Calu3 (cell line): ENCODE measurements around the gene CCDC144A. TPM values are rescaled to one million over a fixed set of nuclear protein-coding genes. Genes with fewer than 3 reads are reported as not detected.
"Not testable (repeated sequence)": the region's sequence is repeated elsewhere in the genome, so short reads cannot be mapped to it uniquely, and the experiment has no call there.

ENCODE experiments used
- Bru-seq: library from RNA; stranded (reverse); fragments of 400-500 nt; gene quantifications from one replicate; lab custom pipeline; 2021; lab: Mats Ljungman, UMichigan
- BruChase-seq, 2 experiments: library from RNA; stranded (reverse); fragments of 400-500 nt; gene quantifications; one replicate each; lab custom pipeline; 2021; lab: Mats Ljungman, UMichigan
- BruUV-seq: library from RNA; stranded (reverse); fragments of 400-500 nt; replicated peaks from 2 replicates; lab custom pipeline; 2021; lab: Mats Ljungman, UMichigan
- CTCF ChIA-PET: fragments of 300-600 bp; sonication (Branson Sonifier 250); formaldehyde crosslinking; loops from one replicate; lab custom pipeline; 2022; ENCODE audit warnings: antibody characterized with exemption; lab: Charles Lee
- DNase-seq: peaks from one replicate; pipeline ENCODE4 v3.0.0; 2022
- H3K27ac Mint-ChIP-seq: one replicate; pipeline ENCODE4 v1.8.0; 2022; ENCODE audit warnings: mixed read lengths; ENCODE audit not compliant: unreplicated experiment
- H3K27me3 Mint-ChIP-seq: one replicate; pipeline ENCODE4 v1.8.0; 2022; ENCODE audit warnings: mixed read lengths; ENCODE audit not compliant: unreplicated experiment
- H3K36me3 Mint-ChIP-seq: one replicate; pipeline ENCODE4 v1.8.0; 2022; ENCODE audit warnings: mild to moderate bottlenecking, moderate library complexity, mixed read lengths; ENCODE audit not compliant: insufficient read depth, unreplicated experiment
- H3K4me1 Mint-ChIP-seq: one replicate; pipeline ENCODE4 v1.8.0; 2022; ENCODE audit warnings: mild to moderate bottlenecking, low read depth, mixed read lengths; ENCODE audit not compliant: unreplicated experiment
- H3K4me3 Mint-ChIP-seq: one replicate; pipeline ENCODE4 v1.8.0; 2022; ENCODE audit warnings: mild to moderate bottlenecking, low read depth, moderate library complexity, mixed read lengths; ENCODE audit not compliant: unreplicated experiment
- H3K9me3 Mint-ChIP-seq: one replicate; pipeline ENCODE4 v1.8.0; 2022; ENCODE audit warnings: low read depth, mixed read lengths; ENCODE audit not compliant: unreplicated experiment
- intact Hi-C: fragments of 100-400 bp; cut with micrococcal nuclease; formaldehyde crosslinking; loops from one replicate; pipeline ENCODE4 v1.10.0; 2022; ENCODE audit not compliant: unreplicated experiment
- long read RNA-seq: library from polyadenylated mRNA; stranded (forward); transcript quantifications from one replicate; pipeline ENCODE4 v2.0.0, GENCODE V29; 2022
- total RNA-seq: library from RNA; stranded (reverse); gene quantifications from 2 replicates; pipeline ENCODE4 v1.2.3, GENCODE V29; 2022
- TF ChIP-seq, protein P1 (sequence below): fragments of 200-600 bp; IDR thresholded peaks from one replicate; pipeline ENCODE4 v1.8.0; 2022; ENCODE audit warnings: antibody characterized with exemption; ENCODE audit not compliant: unreplicated experiment

Gene CCDC144A, protein sequence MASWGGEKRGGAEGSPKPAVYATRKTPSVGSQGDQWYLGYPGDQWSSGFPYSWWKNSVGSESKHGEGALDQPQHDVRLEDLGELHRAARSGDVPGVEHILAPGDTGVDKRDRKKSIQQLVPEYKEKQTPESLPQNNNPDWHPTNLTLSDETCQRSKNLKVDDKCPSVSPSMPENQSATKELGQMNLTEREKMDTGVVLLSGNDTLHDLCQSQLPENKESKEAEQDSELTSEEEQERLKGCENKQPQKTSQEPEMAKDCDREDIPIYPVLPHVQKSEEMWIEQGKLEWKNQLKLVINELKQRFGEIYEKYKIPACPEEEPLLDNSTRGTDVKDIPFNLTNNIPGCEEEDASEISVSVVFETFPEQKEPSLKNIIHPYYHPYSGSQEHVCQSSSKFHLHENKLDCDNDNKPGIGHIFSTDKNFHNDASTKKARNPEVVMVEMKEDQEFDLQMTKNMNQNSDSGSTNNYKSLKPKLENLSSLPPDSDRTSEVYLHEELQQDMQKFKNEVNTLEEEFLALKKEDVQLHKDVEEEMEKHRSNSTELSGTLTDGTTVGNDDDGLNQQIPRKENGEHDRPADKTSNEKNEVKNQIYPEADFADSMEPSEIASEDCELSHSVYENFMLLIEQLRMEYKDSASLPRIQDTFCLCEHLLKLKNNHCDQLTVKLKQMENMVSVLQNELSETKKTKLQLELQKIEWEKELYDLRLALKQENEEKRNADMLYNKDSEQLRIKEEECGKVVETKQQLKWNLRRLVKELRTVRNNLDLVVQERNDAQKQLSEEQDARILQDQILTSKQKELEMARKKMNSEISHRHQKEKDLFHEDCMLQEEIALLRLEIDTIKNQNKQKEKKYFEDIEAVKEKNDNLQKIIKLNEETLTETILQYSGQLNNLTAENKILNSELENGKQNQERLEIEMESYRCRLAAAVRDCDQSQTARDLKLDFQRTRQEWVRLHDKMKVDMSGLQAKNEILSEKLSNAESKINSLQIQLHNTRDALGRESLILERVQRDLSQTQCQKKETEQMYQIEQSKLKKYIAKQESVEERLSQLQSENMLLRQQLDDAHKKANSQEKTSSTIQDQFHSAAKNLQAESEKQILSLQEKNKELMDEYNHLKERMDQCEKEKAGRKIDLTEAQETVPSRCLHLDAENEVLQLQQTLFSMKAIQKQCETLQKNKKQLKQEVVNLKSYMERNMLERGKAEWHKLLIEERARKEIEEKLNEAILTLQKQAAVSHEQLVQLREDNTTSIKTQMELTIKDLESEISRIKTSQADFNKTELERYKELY (N-terminal part only)
- 15.9 and 16.8 TPM in 2 replicates for total RNA-seq
- percentile 74 among the genes with signal in this experiment for Bru-seq, nascent RNA
- BruChase-seq, experiment 1, labeled RNA remaining after a 6-hour chase, result percentile 98 among the genes with signal in this experiment
- percentile 95 among the genes with signal in this experiment for BruChase-seq, experiment 2, labeled RNA remaining after a 2-hour chase
- long read RNA-seq, result 0 reads

DNA sequence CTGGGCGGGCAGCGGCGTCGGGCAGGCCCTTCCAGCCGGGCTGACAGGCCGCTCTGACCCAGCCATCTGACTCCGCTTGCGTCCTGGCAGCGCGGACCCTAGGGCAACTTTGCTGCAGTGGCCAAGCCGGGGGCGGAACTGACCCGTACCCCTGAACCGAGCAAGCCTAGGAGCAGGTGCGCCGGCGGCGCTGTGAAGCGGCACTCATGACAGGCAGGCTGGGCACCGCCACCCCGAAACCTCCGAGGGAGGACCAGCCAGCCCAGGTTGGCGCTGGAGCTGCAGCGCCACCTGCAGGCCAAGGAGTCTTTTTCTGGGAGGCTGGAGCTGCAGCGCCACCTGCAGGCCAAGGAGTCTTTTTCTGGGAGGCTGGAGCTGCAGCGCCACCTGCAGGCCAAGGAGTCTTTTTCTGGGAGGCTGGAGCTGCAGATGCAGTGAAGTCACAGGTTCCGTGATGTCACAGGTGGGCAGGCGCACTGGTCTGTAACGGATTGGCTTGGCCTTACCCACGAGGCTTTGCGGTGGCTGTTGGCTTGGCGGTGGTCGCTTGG, at the start of gene CCDC144A:
TSS of gene CCDC144A (plus strand) at position 511 of the 551 bp plus-strand sequence. CDS start 160 bp downstream, outside the sequence.
- not testable (repeated sequence) for DNase-seq

DNA sequence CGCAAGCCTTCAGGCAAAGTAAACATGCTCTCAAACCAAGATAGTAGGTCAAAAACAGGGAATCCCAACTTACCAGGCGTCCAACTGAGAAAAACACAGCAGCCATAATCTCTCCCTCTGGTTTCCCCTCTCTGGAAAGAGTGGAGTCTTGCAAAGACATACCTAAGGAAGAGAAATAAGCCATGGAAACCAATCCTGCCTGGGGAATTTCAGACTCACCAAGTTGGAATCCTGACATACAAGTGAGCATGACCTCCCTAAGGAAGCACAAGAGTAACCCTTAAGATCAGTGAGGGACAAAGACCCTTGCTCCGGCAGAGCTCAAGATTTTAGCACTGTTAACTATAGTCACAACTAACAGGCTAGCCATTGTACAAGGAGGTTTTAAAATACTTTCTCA, 40.5 kb upstream of the CCDC144A start:
- TF ChIP-seq, protein P1, sequence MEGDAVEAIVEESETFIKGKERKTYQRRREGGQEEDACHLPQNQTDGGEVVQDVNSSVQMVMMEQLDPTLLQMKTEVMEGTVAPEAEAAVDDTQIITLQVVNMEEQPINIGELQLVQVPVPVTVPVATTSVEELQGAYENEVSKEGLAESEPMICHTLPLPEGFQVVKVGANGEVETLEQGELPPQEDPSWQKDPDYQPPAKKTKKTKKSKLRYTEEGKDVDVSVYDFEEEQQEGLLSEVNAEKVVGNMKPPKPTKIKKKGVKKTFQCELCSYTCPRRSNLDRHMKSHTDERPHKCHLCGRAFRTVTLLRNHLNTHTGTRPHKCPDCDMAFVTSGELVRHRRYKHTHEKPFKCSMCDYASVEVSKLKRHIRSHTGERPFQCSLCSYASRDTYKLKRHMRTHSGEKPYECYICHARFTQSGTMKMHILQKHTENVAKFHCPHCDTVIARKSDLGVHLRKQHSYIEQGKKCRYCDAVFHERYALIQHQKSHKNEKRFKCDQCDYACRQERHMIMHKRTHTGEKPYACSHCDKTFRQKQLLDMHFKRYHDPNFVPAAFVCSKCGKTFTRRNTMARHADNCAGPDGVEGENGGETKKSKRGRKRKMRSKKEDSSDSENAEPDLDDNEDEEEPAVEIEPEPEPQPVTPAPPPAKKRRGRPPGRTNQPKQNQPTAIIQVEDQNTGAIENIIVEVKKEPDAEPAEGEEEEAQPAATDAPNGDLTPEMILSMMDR, result no peak
- no TSS peak for BruUV-seq
- Mint-ChIP-seq H3K27me3 (no peaks in the 10 kb centered on the region), H3K36me3 (peaks cover 7% of the 10 kb centered on the region), H3K9me3 (peaks cover 4% of the 10 kb centered on the region), H3K4me1 (peaks cover 11% of the 10 kb centered on the region), H3K4me3 (no peak overlapping the region), H3K27ac (no peak overlapping the region)
- DNase-seq, result no peak
- intact Hi-C loops, result no loop called here
- CTCF ChIA-PET, result no interaction called here

More for the DNA sequence above, at the start of gene CCDC144A:
- H3K27ac Mint-ChIP-seq, H3K27me3 Mint-ChIP-seq, H3K9me3 Mint-ChIP-seq, intact Hi-C loops, H3K4me3 Mint-ChIP-seq, CTCF ChIA-PET, H3K36me3 Mint-ChIP-seq, BruUV-seq, H3K4me1 Mint-ChIP-seq: not testable (repeated sequence)

DNA sequence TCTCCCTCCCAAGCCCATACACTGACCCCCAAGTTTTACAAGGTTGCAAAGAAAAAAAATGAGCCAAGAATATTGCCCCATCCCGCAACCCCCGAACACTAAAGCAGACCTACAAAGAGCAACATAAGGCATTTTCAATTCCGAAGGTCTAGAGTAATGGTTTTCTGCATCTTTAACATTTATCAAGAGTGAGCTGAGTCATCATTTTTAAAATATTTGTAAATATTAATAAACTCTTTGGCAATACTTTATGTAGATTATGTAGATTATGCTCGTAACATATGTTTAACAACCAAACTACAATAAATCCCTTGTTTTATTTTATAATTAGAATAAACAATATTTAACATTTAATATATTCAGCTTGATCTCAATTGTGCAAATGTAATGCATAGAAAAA, 37.8 kb upstream of the CCDC144A start:
- Mint-ChIP-seq H3K4me3 (peak overlapping the region; percentile 91), H3K27me3 (no peaks in the 10 kb centered on the region), H3K4me1 (peaks cover 12% of the 10 kb centered on the region), H3K27ac (no peak overlapping the region), H3K9me3 (peaks cover 4% of the 10 kb centered on the region), H3K36me3 (peaks cover 7% of the 10 kb centered on the region)
- CTCF ChIA-PET, result no interaction called here
- BruUV-seq, result no TSS peak
- TF ChIP-seq, protein P1, result no peak
- no peak for DNase-seq
- intact Hi-C loops, result no loop called here

DNA sequence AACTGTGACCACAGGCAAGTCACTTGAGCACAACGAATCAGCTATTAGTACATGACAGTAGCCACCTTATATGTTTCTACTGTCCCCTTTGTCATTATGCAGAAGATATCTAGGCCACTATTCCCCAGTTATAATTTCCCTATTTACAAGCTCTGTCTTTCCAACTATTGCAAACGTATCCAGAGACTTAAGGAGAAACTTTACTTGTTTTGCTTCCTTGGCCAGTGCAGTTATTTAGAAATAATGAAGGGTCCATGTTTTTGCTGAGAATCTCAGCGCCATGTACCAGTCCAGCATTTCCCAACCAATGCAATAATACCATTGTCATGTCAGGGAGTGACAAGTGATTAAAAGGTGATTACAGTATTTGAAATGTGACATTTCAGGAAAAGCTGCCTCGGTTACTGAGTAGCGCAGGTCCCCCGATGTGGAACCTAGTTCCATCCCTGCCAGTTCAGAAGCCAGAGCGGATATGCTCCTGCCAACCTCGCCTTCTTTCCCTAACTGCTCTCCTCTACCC, 37.1 kb upstream of the CCDC144A start:
- no peak for DNase-seq
- TF ChIP-seq, protein P1, result no peak
- Mint-ChIP-seq H3K27ac (peak overlapping the region; percentile 81), H3K27me3 (no peaks in the 10 kb centered on the region), H3K4me1 (peaks cover 12% of the 10 kb centered on the region), H3K9me3 (peaks cover 4% of the 10 kb centered on the region), H3K36me3 (peaks cover 7% of the 10 kb centered on the region), H3K4me3 (peak overlapping the region; percentile 91)
- intact Hi-C loops, result no loop called here
- CTCF ChIA-PET, result interaction anchor here (1.3 kb wide), 1 partner anchor 369 kb away, joined by 3 read pairs; no protein-coding TSS in a partner anchor
- BruUV-seq, result TSS peak; percentile 60
